T-cell (primary cell): Measurements from ENCODE around the gene PRAMEF17. TPM values are rescaled to one million over a fixed set of nuclear protein-coding genes. Genes with fewer than 3 reads are reported as not detected.
"Not testable (repeated sequence)": the region's sequence is repeated elsewhere in the genome, so short reads cannot be mapped to it uniquely, and the experiment has no call there.

ENCODE experiments used
- ATAC-seq, 4 experiments: fragments of 200-7000 bp in 3 of 4; fragments of 150-1000 bp in 1 of 4; cut with Tn5 transposase; replicated peaks in 1 of 4; 1 replicate in 3 of 4; 2 replicates in 1 of 4; pipeline ENCODE4 v1.10.0; 2021; ENCODE audit warnings: moderate library complexity in 3 of 4, mild to moderate bottlenecking in 2 of 4, moderate number of reproducible peaks in 1 of 4
- CTCF ChIA-PET, 2 donors: fragments of 300-600 bp; sonication (Branson Sonifier 250); formaldehyde crosslinking; loops; one replicate each; lab custom pipeline; 2022; ENCODE audit warnings: antibody characterized with exemption in 2 of 2; lab: Charles Lee
- POLR2A ChIA-PET, 2 donors: fragments of 300-600 bp; sonication (Branson Sonifier 250); formaldehyde crosslinking; loops; one replicate each; lab custom pipeline; 2022; ENCODE audit warnings: antibody characterized with exemption in 2 of 2; lab: Charles Lee
- DNase-seq, 35 experiments: peaks; one replicate each; pipeline versions ENCODE4 v3.0.0 to v3.0.0-alpha.2; 2013 to 2023
- H3K27ac ChIP-seq: one replicate; pipeline ENCODE4 v1.5.1; 2013; ENCODE audit warnings: low read length
- H3K27me3 ChIP-seq, 2 experiments: replicated peaks in 1 of 2; 1 replicate in 1 of 2; 2 replicates in 1 of 2; pipeline versions ENCODE4 v1.6.1 to v1.7.0; 2013; ENCODE audit warnings: low read length in 1 of 2, mixed read lengths in 1 of 2; ENCODE audit not compliant: control insufficient read depth in 2 of 2, insufficient read depth in 2 of 2; ENCODE audit errors: extremely low read depth in 1 of 2
- H3K36me3 ChIP-seq, 2 donors: 1 replicate in 1 of 2; 2 replicates in 1 of 2; pipeline versions ENCODE4 v1.6.1 to v1.7.0; 2013; ENCODE audit warnings: low read length in 1 of 2; ENCODE audit not compliant: control insufficient read depth in 2 of 2, insufficient read depth in 1 of 2; ENCODE audit errors: extremely low read depth in 1 of 2
- H3K4me1 ChIP-seq, 2 experiments: 1 replicate in 1 of 2; 2 replicates in 1 of 2; pipeline versions ENCODE4 v1.6.1 to v1.7.0; 2013; ENCODE audit warnings: low read length in 2 of 2, mixed read lengths in 1 of 2; ENCODE audit not compliant: insufficient read depth in 2 of 2, control insufficient read depth in 1 of 2; ENCODE audit errors: extremely low read depth in 1 of 2
- H3K4me3 ChIP-seq, 2 donors: 1 replicate in 1 of 2; 2 replicates in 1 of 2; pipeline versions ENCODE4 v1.5.1 to v1.7.0; 2013; ENCODE audit warnings: mild to moderate bottlenecking in 2 of 2, low read length in 1 of 2, moderate library complexity in 1 of 2; ENCODE audit not compliant: control insufficient read depth in 1 of 2; ENCODE audit errors: extremely low read depth in 1 of 2
- H3K9me3 ChIP-seq: 2 replicates; pipeline ENCODE4 v1.7.0; 2013
- H3K27ac Mint-ChIP-seq, 2 donors: one replicate each; pipeline ENCODE4 v1.8.0; 2020 to 2021; ENCODE audit warnings: mild to moderate bottlenecking in 2 of 2, mixed read lengths in 2 of 2
- H3K27me3 Mint-ChIP-seq, 2 donors: one replicate each; pipeline ENCODE4 v1.8.0; 2021 to 2022; ENCODE audit warnings: mixed read lengths in 2 of 2
- H3K36me3 Mint-ChIP-seq: one replicate; pipeline ENCODE4 v1.8.0; 2021; ENCODE audit warnings: mixed read lengths
- H3K4me1 Mint-ChIP-seq, 3 donors: one replicate each; pipeline ENCODE4 v1.8.0; 2020 to 2022; ENCODE audit warnings: mixed read lengths in 3 of 3, mild to moderate bottlenecking in 1 of 3
- H3K4me3 Mint-ChIP-seq, 3 donors: one replicate each; pipeline ENCODE4 v1.8.0; 2020 to 2022; ENCODE audit warnings: mild to moderate bottlenecking in 3 of 3, mixed read lengths in 3 of 3, moderate library complexity in 3 of 3
- H3K9me3 Mint-ChIP-seq, 3 donors: one replicate each; pipeline ENCODE4 v1.8.0; 2020 to 2022; ENCODE audit warnings: mixed read lengths in 3 of 3
- WGBS: methylation state at CpG from one replicate; pipeline ENCODE4 v1.1.5; 2013; ENCODE audit warnings: missing lambda C conversion rate; ENCODE audit not compliant: insufficient coverage; 5-methylcytosine and 5-hydroxymethylcytosine counted together
- total RNA-seq, 35 experiments: library from RNA in 6 of 35; stranded (reverse) in 6 of 35; fragments of 120-200 nt in 1 of 35; gene quantifications; one replicate each; pipeline versions ENCODE4 v1.2.1 to v1.2.4 and lab custom pipeline; 2013 to 2026

Gene PRAMEF17
- total RNA-seq, 5 donors from 2014 or later (not counting 1 experiment from before 2014, with no cell fraction given) = not detected

DNA sequence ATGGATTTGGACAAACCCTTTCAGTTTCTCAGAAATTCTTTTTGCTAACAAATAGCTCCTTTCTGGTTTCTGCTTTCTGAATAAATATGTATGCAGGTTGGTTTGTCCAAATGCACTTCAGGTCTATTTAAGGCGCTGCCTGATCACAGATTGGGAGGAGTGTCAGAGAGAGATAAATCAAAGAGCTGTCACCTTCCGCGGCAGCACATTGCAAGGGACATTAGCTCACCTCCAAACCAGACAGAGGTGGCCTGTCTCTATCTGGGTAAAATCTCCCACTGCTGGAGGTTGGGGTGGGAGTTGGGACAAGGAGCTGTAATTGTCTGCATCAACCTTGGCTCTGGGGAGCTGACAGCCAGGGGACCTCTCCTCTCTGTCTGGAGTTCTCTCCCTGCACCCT lies 46.0 kb downstream of the PRAMEF17 start:
- H3K27ac Mint-ChIP-seq = no peak overlapping the region
- 25% methylated on average over 1 of the region's 3 CpGs for WGBS
- no peaks in the 10 kb centered on the region for H3K4me1 ChIP-seq
- no peak overlapping the region for H3K4me3 ChIP-seq
- no peaks in the 10 kb centered on the region for H3K4me1 Mint-ChIP-seq
- no peaks in the 10 kb centered on the region for H3K9me3 Mint-ChIP-seq
- H3K36me3 ChIP-seq = no peaks in the 10 kb centered on the region
- ChIA-PET POLR2A (no interaction called here), CTCF (no interaction called here)
- ATAC-seq (no peak), DNase-seq (no peak)
- H3K27me3 Mint-ChIP-seq = peaks cover 7 to 9% of the 10 kb centered on the region in 2 donors
- H3K36me3 Mint-ChIP-seq = no peaks in the 10 kb centered on the region
- H3K27ac ChIP-seq = no peak overlapping the region
- H3K27me3 ChIP-seq = peaks cover 0 to 14% of the 10 kb centered on the region in 2 experiments
- no peak overlapping the region for H3K4me3 Mint-ChIP-seq
- no peaks in the 10 kb centered on the region for H3K9me3 ChIP-seq

DNA sequence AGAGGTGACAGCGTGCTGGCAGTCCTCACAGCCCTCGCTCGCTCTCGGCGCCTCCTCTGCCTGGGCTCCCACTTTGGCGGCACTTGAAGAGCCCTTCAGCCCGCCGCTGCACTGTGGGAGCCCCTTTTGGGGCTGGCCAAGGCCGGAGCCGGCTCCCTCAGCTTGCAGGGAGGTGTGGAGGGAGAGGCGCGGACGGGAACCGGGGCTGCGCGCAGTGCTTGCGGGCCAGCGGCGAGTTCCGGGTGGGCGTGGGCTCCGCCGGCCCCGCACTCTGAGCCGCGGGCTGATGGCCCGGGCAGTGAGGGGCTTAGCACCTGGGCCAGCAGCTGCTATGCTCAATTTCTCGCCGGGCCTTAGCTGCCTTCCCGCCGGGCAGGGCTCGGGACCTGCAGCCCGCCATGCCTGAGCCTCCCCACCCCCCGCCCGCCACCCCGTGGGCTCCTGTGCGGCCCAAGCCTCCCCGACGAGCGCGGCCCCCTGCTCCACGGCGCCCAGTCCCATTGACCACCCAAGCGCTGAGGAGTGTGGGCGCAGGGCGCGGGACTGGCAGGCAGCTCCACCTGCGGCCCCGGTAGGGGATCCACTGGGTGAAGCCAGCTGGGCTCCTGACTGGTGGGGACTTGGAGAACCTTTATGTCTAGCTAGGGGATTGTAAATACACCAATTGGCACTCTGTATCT lies 49.8 kb downstream of the PRAMEF17 start:
- H3K27me3 Mint-ChIP-seq, H3K4me3 ChIP-seq, H3K4me1 Mint-ChIP-seq, H3K27ac ChIP-seq, H3K4me1 ChIP-seq, H3K27me3 ChIP-seq, POLR2A ChIA-PET, H3K36me3 ChIP-seq, H3K27ac Mint-ChIP-seq, H3K9me3 ChIP-seq, DNase-seq, H3K9me3 Mint-ChIP-seq, H3K4me3 Mint-ChIP-seq, ATAC-seq, H3K36me3 Mint-ChIP-seq: not testable (repeated sequence)
- CTCF ChIA-PET = interaction anchor here in 1 of 2 donors (0.7 kb wide), 1 partner anchor 14 kb away, joined by 3 read pairs; no protein-coding TSS in a partner anchor
- WGBS = 96% methylated on average over 31 of the region's 49 CpGs

Other genes starting within 250 kb of the PRAMEF17 start
- not detected for gene PRAMEF26, start 233.6 kb upstream of the PRAMEF17 start, total RNA-seq
- not detected for gene HNRNPCL4, start 224.0 kb upstream of the PRAMEF17 start, total RNA-seq
- not detected for gene PRAMEF9, start 217.8 kb upstream of the PRAMEF17 start, total RNA-seq
- not detected for gene PRAMEF13, start 188.2 kb upstream of the PRAMEF17 start, total RNA-seq
- not detected for gene PRAMEF18, start 163.5 kb upstream of the PRAMEF17 start, total RNA-seq
- gene PRAMEF5, start 135.4 kb upstream of the PRAMEF17 start, total RNA-seq = not detected
- gene PRAMEF8, start 104.5 kb upstream of the PRAMEF17 start, total RNA-seq = not detected
- not detected for gene PRAMEF33, start 86.1 kb upstream of the PRAMEF17 start, total RNA-seq
- not detected for gene PRAMEF15, start 74.1 kb upstream of the PRAMEF17 start, total RNA-seq
- gene PRAMEF14, start 42.5 kb upstream of the PRAMEF17 start, total RNA-seq = not detected
- not detected for gene PRAMEF19, start 17.7 kb upstream of the PRAMEF17 start, total RNA-seq
- gene PRAMEF20, start 20.8 kb downstream of the PRAMEF17 start, total RNA-seq = not detected
- gene LRRC38, start 124.4 kb downstream of the PRAMEF17 start, total RNA-seq = under 1 TPM in 1 of 5 donors, not detected in 4; 0.13 TPM
- under 1 TPM in 1 of 5 donors, not detected in 4; 0.61 TPM for gene PDPN, start 194.2 kb downstream of the PRAMEF17 start, total RNA-seq